GM21529 (cell line): ENCODE data around the gene CNIH1.

Experiments used
- ATAC-seq: cut with Tn5 transposase; IDR thresholded peaks from one replicate; pipeline ENCODE4 v1.9.1; 2021; ENCODE audit not compliant: unreplicated experiment

The CNIH1 gene

DNA sequence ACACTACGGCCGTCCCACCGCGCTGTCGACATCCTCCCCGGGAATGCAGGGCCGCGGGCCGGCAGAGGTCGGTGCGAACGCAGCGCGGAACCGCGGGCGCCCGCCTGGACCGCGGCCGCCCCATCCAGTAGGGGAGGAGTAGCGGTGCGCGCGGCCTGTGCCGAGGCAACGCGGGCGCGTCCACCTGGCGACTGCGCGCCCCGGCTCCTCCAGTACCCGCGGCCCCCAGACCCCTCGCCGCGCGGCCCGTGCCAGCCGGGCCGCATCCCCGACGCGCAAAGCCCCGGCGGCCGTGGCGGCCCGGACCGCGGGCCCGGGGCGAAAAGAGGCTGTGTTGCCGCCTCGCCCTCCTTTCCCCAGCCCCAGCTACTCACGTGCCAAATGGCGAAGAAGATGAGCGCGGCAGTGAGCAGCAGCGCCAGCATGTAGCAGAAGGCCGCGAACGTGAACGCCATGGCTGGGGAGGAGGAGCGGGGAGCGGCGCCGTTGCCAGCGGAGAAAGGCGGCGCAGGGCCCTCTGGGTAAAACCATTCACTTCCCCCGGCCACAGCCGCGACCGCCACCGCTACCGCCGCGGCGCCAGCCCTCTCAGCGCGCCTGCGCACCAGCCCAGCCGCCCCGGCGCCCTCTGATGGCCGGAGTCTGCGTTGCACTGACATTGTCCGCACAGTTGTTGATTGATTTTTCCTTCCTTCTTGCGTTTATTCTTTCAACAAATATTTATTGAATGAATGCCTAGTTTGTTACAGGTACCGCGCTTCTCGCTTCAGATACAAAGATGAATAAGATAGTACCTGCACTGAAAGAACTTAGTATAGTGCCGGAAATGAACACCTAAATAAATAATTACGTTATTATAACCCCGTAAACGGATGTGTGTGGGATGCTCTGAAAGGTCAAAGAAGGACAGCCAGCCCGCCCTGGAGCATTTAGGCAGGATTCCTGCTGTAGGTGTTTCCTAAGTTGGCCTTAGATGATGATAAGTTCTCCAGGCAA lies at the start of gene CNIH1:
CNIH1 (minus strand) TSS at position 502 of the 996 bp plus-strand sequence; CDS start at position 455, 47 bp downstream.
- ATAC-seq = peak; percentile 92

- no peak for ATAC-seq
Observed at GRCh38 chr14:54490445-54491175, 49.4 kb upstream of the CNIH1 start.

DNA sequence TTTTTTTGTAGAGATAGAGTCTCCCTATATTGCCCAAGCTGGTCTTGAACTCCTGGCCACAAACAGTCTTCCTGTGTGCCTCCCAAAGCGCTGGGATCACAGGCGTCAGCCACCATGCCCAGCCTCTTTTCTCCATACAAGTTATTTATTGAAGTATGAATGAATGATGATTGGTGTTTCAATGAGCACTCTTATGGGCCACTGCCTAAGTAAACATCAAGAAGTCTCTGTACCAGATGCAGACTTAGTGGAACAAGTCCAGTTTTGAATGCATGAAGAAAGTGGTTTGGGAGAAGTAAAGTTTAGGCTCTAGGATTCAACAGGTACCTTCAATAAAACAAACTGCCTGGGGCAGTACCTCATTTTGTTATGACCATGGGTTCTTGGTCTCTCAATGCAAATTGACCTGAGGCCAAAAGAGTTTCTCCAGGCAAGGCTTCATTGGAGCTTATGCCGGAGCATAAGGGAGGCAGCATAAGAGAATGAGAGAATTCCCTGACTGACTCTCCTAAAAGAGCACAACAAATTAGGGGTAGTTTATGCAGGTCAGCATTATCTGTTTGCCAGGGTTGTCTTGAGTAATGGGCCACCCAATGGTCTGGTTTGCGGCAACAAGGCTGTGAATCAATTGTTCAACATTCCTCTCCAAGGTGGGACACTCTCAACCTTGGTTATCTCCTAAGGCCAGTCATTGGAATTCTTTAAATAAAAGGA lies 48.7 kb upstream of the CNIH1 start:
- ATAC-seq = no peak

DNA sequence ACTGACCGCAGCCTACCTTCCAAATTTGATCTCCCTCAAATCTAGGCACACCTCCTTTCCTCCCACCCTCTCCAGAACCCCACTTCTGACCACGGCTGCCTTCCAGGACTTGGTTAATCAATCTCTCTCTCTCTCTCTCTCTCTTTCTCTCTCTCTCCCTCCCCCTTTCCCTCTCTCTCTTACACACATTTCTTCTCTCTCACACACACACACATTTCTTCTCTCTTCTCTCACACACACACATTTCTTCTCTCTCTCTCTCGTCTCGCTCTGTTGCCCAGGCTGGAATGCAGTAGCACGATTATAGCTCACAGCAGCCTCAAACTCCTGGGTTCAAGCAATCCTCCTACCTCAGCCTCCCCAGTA lies 48.1 kb upstream of the CNIH1 start:
- ATAC-seq = peak; percentile 22

GRCh38 chr14:54488646-54489317 lies 47.6 kb upstream of the CNIH1 start, which contains the start of gene GMFB:
GMFB (minus strand) TSS chr14:54488980; CDS start chr14:54488927, 53 bp downstream.
- ATAC-seq = peak; percentile 91

DNA sequence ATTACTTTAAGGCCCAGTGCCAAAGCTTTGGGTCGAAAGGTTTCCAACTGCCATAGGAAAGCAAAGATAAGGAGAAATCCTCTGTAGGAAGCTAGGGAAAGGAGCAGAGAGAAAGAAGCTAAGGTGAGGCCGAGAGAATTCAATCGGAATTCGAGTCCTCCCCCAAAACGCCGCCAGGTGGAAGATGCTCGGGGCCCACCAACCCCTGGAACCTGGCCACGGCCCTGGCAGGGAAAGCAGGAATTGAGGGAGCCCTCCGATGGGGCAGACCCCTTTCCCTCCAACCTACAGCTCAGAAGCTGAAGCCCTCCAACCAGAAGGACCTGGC lies 47.1 kb upstream of the CNIH1 start:
- ATAC-seq = peak; percentile 25

- ATAC-seq = no peak
Observed at GRCh38 chr14:54487771-54488170, 46.6 kb upstream of the CNIH1 start.

GRCh38 chr14:54486685-54487084 lies 45.5 kb upstream of the CNIH1 start:
- ATAC-seq = no peak

DNA sequence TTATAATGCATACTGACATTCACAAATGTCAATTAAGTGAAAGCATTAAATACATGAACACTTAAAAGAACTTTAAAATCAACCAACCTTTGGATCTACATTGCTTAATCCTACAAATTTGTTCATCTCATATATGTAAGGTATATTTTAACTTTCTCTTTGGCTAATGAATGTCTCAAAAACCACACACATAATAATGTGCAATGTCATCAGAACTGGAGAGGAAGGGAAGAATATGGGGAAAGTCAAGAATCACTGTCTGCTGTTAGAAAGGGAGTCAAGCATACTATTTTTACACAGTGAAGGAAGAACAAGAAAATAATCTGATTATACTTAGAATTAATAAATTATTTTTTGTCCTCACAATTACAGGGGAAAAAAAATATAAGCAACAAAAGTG lies 42.7 kb upstream of the CNIH1 start:
- no peak for ATAC-seq

- ATAC-seq = peak; percentile 37
Observed at GRCh38 chr14:54483073-54483745, 42.0 kb upstream of the CNIH1 start.

DNA sequence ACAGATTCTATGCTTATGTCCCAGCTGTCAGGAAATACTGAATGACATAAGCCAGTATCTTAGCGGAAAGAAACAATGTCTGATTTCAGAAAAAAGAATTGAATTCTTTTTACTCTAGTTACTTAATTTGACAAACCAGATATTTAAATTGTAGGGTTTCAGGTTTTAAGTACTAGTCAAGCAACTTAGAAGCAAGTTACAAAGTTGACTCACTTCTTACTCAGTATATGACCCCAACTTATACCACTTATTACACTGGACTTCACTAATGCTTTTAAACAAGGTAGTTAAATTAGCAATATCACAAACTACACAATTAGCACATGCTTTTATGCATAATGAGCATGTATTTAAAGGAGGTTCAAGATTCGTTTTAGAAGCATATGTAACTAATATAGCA lies 40.5 kb upstream of the CNIH1 start:
- no peak for ATAC-seq

DNA sequence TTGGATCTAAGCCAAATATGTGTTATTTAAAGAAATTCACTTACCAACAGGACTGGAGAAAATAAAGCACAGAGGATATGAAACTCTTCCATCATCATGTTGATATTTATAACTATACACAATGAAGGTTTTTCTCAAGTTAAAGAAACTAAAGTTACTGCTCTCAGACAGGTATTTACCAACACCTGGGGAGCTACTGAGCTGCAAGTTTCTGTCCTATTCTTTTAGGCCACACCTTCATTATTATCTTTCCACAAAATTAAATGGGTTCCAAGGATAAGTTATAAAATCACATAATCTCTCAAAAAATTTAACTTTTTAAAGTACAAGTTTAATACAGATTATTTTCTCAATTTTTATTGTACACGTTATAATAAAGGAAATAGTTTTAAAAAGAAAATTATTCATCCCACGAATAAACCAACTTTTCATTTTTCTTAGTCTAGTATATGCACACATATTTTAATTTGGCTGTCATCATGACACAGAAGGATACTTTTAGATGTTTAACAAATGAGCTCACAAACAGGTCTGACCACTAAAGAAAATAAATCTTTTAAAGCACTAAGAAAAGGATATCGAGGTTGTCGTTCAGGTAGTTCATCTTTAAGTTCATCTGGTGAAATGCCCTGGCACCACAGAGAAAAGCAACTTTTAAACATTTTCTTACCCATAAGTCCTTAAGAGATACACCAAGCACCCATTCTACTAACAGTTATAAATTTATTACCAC lies 39.8 kb upstream of the CNIH1 start:
- ATAC-seq = no peak

DNA sequence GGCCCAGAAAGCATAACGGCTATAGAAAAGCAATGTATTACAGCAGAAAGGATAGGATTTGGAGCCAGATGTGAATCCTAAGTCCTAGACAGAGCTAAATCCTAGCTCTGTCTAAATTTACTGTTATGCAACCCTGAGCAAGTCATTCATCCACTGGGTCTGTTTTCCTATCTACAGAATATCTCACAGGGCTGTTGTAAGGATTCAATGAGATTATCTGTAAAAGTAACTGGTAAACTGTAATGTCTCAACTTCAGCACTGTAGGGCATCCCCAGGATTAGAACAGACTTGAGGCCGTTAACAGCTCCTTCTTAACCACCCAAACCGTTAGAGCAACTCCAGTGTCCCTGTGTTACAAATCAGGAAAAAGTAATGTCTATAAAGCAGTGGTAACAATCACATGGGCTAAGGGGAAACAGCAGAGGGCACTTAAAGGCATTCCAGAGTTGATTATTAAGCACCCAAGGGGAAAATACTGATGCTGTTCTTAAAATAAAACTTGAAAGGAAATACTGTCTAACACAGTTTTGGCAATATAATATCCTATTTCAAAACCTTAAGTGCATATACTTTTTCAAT lies 37.6 kb upstream of the CNIH1 start:
- no peak for ATAC-seq

DNA sequence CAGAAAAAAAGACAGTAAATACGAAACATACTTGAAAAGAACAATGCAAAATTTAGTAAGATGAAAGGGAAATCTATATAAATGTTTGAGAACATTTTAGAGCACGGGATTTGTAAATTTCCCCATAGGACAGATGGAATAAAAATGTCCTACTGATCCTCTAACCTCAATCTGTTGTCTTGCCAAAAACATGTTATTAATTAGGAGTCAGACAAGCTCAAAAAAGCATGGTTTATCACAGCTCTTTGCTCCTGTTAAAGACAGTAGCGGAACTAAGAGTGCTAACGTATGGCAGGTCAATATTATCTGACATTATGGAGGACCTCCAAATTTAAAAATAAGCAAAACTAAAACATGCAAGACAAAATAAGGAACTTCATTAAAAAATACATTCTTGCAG lies 34.7 kb upstream of the CNIH1 start:
- no peak for ATAC-seq

GRCh38 chr14:54475187-54475899 lies 34.2 kb upstream of the CNIH1 start:
- ATAC-seq = no peak

GRCh38 chr14:54474232-54474793 lies 33.1 kb upstream of the CNIH1 start:
- no peak for ATAC-seq

DNA sequence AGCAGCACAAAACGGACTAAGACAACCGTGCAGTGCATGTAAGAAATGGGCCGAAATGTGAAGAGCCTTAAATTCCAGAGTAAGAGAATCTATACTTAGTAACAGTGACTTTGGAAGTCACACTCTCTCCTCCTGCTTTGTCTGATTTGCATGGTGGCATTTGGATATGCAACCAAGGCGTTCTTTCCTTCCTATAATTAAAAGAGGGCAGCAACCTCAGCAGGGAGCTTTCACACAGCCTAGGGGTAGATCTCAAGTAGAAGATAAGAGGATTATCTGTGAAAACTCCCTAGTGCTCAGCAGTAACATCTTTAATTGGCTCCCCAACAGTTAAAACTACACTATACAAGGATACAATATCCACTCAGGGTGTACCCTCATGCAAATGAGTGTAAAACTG lies 31.1 kb upstream of the CNIH1 start:
- ATAC-seq = no peak

- ATAC-seq = no peak
Observed at GRCh38 chr14:54471641-54472040, 30.5 kb upstream of the CNIH1 start.
